ENCODE results near the gene JAML.

DNA sequence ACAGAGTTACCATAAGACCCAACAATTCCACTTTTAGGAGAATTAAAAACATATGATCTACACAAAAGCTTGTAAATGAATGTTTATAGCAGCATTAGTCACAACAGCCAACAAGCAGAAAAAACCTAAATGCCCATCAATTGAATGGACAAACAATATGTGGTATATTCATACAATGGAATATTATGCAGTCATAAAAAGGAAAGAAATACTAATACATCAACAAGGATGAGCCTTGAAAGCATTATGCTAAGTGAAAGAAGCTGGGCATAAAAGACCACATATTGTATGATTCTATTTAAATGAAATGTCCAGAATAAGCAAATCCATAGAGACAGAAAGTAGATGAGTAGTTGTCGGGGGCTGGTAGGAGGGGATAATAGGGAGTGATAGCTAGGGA is 34.3 kb upstream of the JAML start:
- no peak for TF ChIP-seq ZNF274 (IDR thresholded peaks at IDR 0.05; ENCODE audit: low read depth, low read length)
- TF ChIP-seq SUZ12 (IDR thresholded peaks at IDR 0.05; ENCODE audit: extremely low read depth, insufficient read depth, insufficient read length), result no peak
